GM06990 (cell line): ENCODE data around the gene ASAP2.

ENCODE experiments used
- DNase-seq: peaks from one replicate; pipeline ENCODE4 v3.0.0-alpha.2; 2011; ENCODE audit not compliant: insufficient read length; ENCODE audit errors: extremely low read depth
- H3K27me3 ChIP-seq: replicated peaks from 2 replicates; pipeline ENCODE4 v1.6.0; 2011; ENCODE audit warnings: low read length; ENCODE audit not compliant: control insufficient read depth, insufficient read depth
- H3K36me3 ChIP-seq: 2 replicates; pipeline ENCODE4 v1.5.1; 2011; ENCODE audit warnings: low read length; ENCODE audit not compliant: control insufficient read depth, insufficient read depth
- H3K4me3 ChIP-seq: replicated peaks from 2 replicates; pipeline ENCODE4 v1.5.1; 2011; ENCODE audit warnings: low read depth, mild to moderate bottlenecking, control low read depth, low read length
- TF ChIP-seq, protein P1 (sequence below): IDR thresholded peaks from 2 replicates; pipeline ENCODE4 v1.5.1; 2011; ENCODE audit warnings: low read length, control low read depth, mild to moderate bottlenecking, inconsistent platforms; ENCODE audit not compliant: insufficient read depth, poor library complexity, severe bottlenecking

ASAP2 gene

DNA sequence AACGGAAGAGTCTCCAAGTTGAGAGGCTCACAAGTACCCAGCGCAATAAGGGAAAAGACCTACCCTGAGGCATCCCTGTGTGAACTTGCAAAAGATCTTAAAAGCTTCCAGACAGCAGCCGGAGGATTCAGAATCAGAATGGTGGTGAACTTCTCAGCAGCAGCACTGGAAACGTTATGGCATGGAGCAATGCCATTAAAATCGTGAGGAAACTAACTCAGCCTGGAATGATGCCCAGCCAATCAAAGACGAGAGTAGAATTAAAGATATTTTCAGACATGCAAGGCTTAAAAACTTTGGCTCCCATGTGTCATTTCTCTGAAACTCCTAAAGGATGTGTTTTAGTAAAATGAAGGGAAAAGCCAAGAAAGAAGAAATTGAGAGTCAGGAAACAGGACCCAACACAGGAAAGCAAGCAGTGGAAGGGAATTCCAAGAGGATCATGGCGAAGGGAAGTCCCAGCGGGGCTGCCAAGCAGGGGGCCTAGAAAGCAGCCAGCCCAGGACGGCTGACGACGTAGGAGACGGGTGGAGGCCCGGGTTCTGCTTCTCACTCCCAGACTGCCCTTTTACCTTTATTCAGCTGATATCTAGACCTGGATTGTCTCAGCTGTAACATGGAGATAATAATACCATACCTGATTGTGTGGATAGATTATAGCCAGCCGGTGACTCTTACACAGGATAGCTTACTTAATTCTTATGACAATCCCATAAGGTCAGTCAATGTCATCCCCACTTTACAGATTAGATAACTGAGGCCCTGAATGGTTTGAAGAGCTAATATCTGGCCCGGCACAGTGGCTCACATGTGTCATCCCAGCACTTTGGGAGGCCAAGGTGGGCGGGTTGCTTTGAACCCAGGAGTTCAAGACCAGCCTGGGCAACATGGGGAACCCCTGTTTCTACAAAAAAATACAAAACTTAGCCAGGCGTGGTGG lies 92.8 kb downstream of the ASAP2 start:
- TF ChIP-seq, protein P1, sequence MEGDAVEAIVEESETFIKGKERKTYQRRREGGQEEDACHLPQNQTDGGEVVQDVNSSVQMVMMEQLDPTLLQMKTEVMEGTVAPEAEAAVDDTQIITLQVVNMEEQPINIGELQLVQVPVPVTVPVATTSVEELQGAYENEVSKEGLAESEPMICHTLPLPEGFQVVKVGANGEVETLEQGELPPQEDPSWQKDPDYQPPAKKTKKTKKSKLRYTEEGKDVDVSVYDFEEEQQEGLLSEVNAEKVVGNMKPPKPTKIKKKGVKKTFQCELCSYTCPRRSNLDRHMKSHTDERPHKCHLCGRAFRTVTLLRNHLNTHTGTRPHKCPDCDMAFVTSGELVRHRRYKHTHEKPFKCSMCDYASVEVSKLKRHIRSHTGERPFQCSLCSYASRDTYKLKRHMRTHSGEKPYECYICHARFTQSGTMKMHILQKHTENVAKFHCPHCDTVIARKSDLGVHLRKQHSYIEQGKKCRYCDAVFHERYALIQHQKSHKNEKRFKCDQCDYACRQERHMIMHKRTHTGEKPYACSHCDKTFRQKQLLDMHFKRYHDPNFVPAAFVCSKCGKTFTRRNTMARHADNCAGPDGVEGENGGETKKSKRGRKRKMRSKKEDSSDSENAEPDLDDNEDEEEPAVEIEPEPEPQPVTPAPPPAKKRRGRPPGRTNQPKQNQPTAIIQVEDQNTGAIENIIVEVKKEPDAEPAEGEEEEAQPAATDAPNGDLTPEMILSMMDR: no peak
- H3K4me3 ChIP-seq: no peak overlapping the region
- H3K27me3 ChIP-seq: no peaks in the 10 kb centered on the region; the same call in 1 of the 2 replicates
- DNase-seq: no peak
- no peaks in the 10 kb centered on the region for H3K36me3 ChIP-seq

DNA sequence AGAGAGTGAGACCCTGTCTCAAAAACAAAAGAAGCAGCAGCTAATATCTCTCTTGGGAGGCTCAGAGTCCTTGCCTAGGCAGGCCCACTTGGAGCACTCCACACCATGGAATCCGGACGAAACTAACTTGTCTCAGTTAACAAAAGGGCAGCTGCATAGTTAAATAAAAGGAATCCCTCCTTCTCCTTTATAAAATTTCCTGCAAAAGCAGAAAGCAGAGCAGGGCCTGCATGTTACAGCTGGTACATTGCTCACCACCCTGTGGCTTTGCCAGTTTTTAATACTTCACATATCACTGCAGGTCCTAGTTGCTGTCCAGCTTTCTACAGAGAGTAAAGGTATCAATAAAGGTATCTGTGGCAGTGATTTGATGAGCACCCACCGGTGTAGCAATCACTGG lies 93.6 kb downstream of the ASAP2 start:
- Histone ChIP-seq H3K4me3 (no peak overlapping the region), H3K27me3 (no peaks in the 10 kb centered on the region; the same call in 1 of the 2 replicates), H3K36me3 (no peaks in the 10 kb centered on the region)
- no peak for DNase-seq
- TF ChIP-seq, protein P1: no peak

GRCh38 chr2:9300829-9301453 lies 94.3 kb downstream of the ASAP2 start:
- TF ChIP-seq, protein P1: no peak
- no peak for DNase-seq
- H3K4me3 ChIP-seq: no peak overlapping the region
- H3K36me3 ChIP-seq: no peaks in the 10 kb centered on the region
- H3K27me3 ChIP-seq: no peaks in the 10 kb centered on the region; the same call in 1 of the 2 replicates

GRCh38 chr2:9302755-9303154 lies 96.1 kb downstream of the ASAP2 start:
- TF ChIP-seq, protein P1: no peak

GRCh38 chr2:9303528-9304225 lies 97.1 kb downstream of the ASAP2 start:
- TF ChIP-seq, protein P1: no peak
- H3K36me3 ChIP-seq: no peaks in the 10 kb centered on the region
- no peak for DNase-seq
- H3K4me3 ChIP-seq: no peak overlapping the region
- no peaks in the 10 kb centered on the region for H3K27me3 ChIP-seq

More at GRCh38 chr2:9302755-9303154, 96.1 kb downstream of the ASAP2 start:
- DNase-seq: no peak
- H3K27me3 ChIP-seq: no peaks in the 10 kb centered on the region
- no peaks in the 10 kb centered on the region for H3K36me3 ChIP-seq
- H3K4me3 ChIP-seq: no peak overlapping the region
